K562 (cell line): ENCODE data around the gene PAFAH2. TPM values are rescaled to one million over a fixed set of nuclear protein-coding genes. Genes with fewer than 3 reads are reported as not detected.

Experiments used
- ATAC-seq: fragments of 200-7000 bp; cut with Tn5 transposase; 3 replicates; pipeline ENCODE4 v1.9.1; 2020; ENCODE audit warnings: moderate library complexity
- BruUV-seq: library from RNA; stranded (reverse); fragments of 400-500 nt; replicated peaks from 2 replicates; lab custom pipeline; 2021; lab: Mats Ljungman, UMichigan
- CTCF ChIA-PET: fragments of 300-600 bp; formaldehyde crosslinking; extraction: SDS; loops from one replicate; lab custom pipeline; 2021; ENCODE audit warnings: low intra/inter-chr PET ratio; lab: Yijun Ruan, JAX
- POLR2A ChIA-PET: fragments of 300-600, 350-650 bp; sonication (Branson Sonifier 250); formaldehyde crosslinking; extraction: SDS; loops from one replicate; lab custom pipeline; 2021; ENCODE audit warnings: antibody characterized with exemption, inconsistent platforms; lab: Yijun Ruan, JAX
- DNase-seq, 4 experiments: peaks; one replicate each; pipeline versions ENCODE4 v3.0.0 to v3.0.0-alpha.2; 2011 to 2018; ENCODE audit warnings: low spot score in 3 of 4, mixed read lengths in 3 of 4; ENCODE audit errors: extremely low read depth in 1 of 4
- FAIRE-seq: peaks from 2 replicates; lab custom pipeline; 2011; peaks lifted over from hg19 to GRCh38; lab: Jason Lieb, UNC
- H2AFZ ChIP-seq: 2 replicates; pipeline ENCODE4 v1.6.0; 2011; ENCODE audit warnings: low read depth, low read length, control low read depth, inconsistent platforms
- H3K27ac ChIP-seq: fragments of 200-600 bp; 3 replicates; pipeline ENCODE4 v1.8.0; 2011; ENCODE audit warnings: low read depth, mild to moderate bottlenecking, control low read depth, inconsistent platforms, low read length, moderate library complexity, mixed read lengths; ENCODE audit errors: extremely low read depth
- H3K27me3 ChIP-seq, 2 experiments: fragments of 300-600 bp in 1 of 2; 2 replicates in 1 of 2; 3 replicates in 1 of 2; pipeline versions ENCODE4 v1.6.0 to v1.8.0; 2011; ENCODE audit warnings: inconsistent platforms in 2 of 2, low read length in 2 of 2, mild to moderate bottlenecking in 1 of 2, mixed read lengths in 1 of 2, moderate library complexity in 1 of 2; ENCODE audit not compliant: control insufficient read depth in 2 of 2, insufficient read depth in 2 of 2
- H3K36me3 ChIP-seq: fragments of 300-600 bp; 3 replicates; pipeline ENCODE4 v1.8.0; 2011; ENCODE audit warnings: mild to moderate bottlenecking, low read length, inconsistent platforms; ENCODE audit not compliant: control insufficient read depth, insufficient read depth
- H3K4me1 ChIP-seq, 2 experiments: fragments of 200-600 bp in 1 of 2; replicated peaks in 1 of 2; 2 replicates in 1 of 2; 3 replicates in 1 of 2; pipeline versions ENCODE4 v1.5.1 to v1.8.0; 2011; ENCODE audit warnings: inconsistent platforms in 2 of 2, low read length in 2 of 2, mild to moderate bottlenecking in 1 of 2, mixed read lengths in 1 of 2, moderate library complexity in 1 of 2; ENCODE audit not compliant: control insufficient read depth in 2 of 2, insufficient read depth in 2 of 2
- H3K4me2 ChIP-seq: 2 replicates; pipeline ENCODE4 v1.6.1; 2011; ENCODE audit warnings: low read length, control low read depth, inconsistent platforms, mixed read lengths; ENCODE audit not compliant: insufficient read depth
- H3K4me3 ChIP-seq: fragments of 200-600 bp; sonication (generic), shearing (Covaris generic); 2 replicates; pipeline ENCODE4 v1.5.1; 2016; ENCODE audit warnings: control low read depth, inconsistent platforms
- H3K79me2 ChIP-seq: fragments of 200-600 bp; 3 replicates; pipeline ENCODE4 v1.8.0; 2011; ENCODE audit warnings: low read length, inconsistent platforms; ENCODE audit not compliant: control insufficient read depth, insufficient read depth
- H3K9ac ChIP-seq, 2 experiments: 2 replicates each; pipeline versions ENCODE4 v1.6.0 to v1.6.1; 2011; ENCODE audit warnings: low read depth in 2 of 2, low read length in 2 of 2, control low read depth in 1 of 2, inconsistent platforms in 1 of 2, mild to moderate bottlenecking in 1 of 2, mixed read lengths in 1 of 2; ENCODE audit not compliant: insufficient read depth in 1 of 2
- H3K9me1 ChIP-seq: one replicate; pipeline ENCODE4 v1.6.0; 2011; ENCODE audit warnings: inconsistent platforms, mild to moderate bottlenecking, low read length, moderate library complexity; ENCODE audit not compliant: control insufficient read depth, insufficient read depth
- H3K9me3 ChIP-seq: replicated peaks from 2 replicates; pipeline ENCODE4 v1.5.1; 2011; ENCODE audit warnings: low read depth, low read length, inconsistent platforms; ENCODE audit not compliant: control insufficient read depth, insufficient read depth
- H4K20me1 ChIP-seq: replicated peaks from 2 replicates; pipeline ENCODE4 v1.6.1; 2011; ENCODE audit warnings: low read length, inconsistent platforms, mixed read lengths; ENCODE audit not compliant: control insufficient read depth, insufficient read depth
- ARID3A ChIP-seq: IDR thresholded peaks from 2 replicates; pipeline ENCODE4 v1.6.1; 2012; ENCODE audit warnings: low read depth, low read length, improper control_type of control experiment, borderline replicate concordance
- ETS1 ChIP-seq: conservative IDR thresholded peaks from 2 replicates; pipeline ENCODE4 v1.6.1; 2011; ENCODE audit warnings: low read depth, mild to moderate bottlenecking, low read length; ENCODE audit not compliant: control insufficient read depth
- HIVEP1 ChIP-seq: fragments of 250-450 bp; sonication (Bioruptor Pico); IDR thresholded peaks from 2 replicates; pipeline ENCODE4 v1.4.0; 2020; ENCODE audit warnings: mild to moderate bottlenecking
- MEF2A ChIP-seq: IDR thresholded peaks from 2 replicates; pipeline ENCODE4 v1.6.1; 2011; ENCODE audit warnings: low read depth, mild to moderate bottlenecking, low read length, moderate library complexity; ENCODE audit not compliant: control insufficient read depth
- SAFB2 ChIP-seq: fragments of 200-400 bp; formaldehyde crosslinking; IDR thresholded peaks from 2 replicates; pipeline ENCODE4 v1.6.1; 2018; ENCODE audit warnings: borderline replicate concordance, low read length, low read depth, moderate library complexity; ENCODE audit not compliant: severe bottlenecking
- SOX6 ChIP-seq: fragments of 450-650 bp; IDR thresholded peaks from 2 replicates; pipeline ENCODE4 v1.6.1; 2014; ENCODE audit warnings: mild to moderate bottlenecking
- STAT5A ChIP-seq: IDR thresholded peaks from 2 replicates; pipeline ENCODE4 v1.6.1; 2012; ENCODE audit warnings: low read length, inconsistent platforms, borderline replicate concordance
- STAT6 ChIP-seq: sonication (generic); formaldehyde crosslinking; IDR thresholded peaks from 2 replicates; pipeline ENCODE4 v1.8.1; 2023; ENCODE audit warnings: mild to moderate bottlenecking, missing genetic modification reagents
- ZNF445 ChIP-seq: fragments of 250-450 bp; sonication (Bioruptor Pico); IDR thresholded peaks from 2 replicates; pipeline ENCODE4 v1.4.0; 2020; ENCODE audit warnings: low read depth, mild to moderate bottlenecking, moderate library complexity
- ZNF592 ChIP-seq: fragments of 450-650 bp; IDR thresholded peaks from 2 replicates; pipeline ENCODE4 v1.6.1; 2017; ENCODE audit warnings: antibody characterized with exemption, mild to moderate bottlenecking
- WGBS: fragments of 100-300 bp; shearing (Covaris generic); methylation state at CpG from one replicate; pipeline ENCODE4 v1.1.6; 2016; ENCODE audit warnings: low coverage, mixed read lengths; ENCODE audit not compliant: insufficient coverage; ENCODE audit errors: missing lambda C conversion rate; 5-methylcytosine and 5-hydroxymethylcytosine counted together
- in situ Hi-C: fragments of 300-500 bp; cut with MboI; formaldehyde crosslinking; loops from 4 replicates; pipeline ENCODE4 v1.15.0; 2018; ENCODE audit warnings: inconsistent platforms, mixed read lengths
- intact Hi-C: fragments of 100-400 bp; cut with micrococcal nuclease; formaldehyde crosslinking; loops from 2 replicates; pipeline ENCODE4 v1.14.2; 2022
- polyA plus RNA-seq, 8 experiments: library from polyadenylated mRNA; depleted of rRNA in 4 of 8; stranded (reverse) in 5 of 8; unstranded in 3 of 8; fragments of >200 nt; fragmentation: Nextera tagmentation in 2 of 8; fragmentation: Illumina TruSeq in 1 of 8; extraction: Ambion mirVana in 2 of 8; extraction: Trizol in 1 of 8; gene quantifications; 2 replicates each; pipeline versions ENCODE4 v1.2.1 to v1.2.3, GENCODE V29; 2011 to 2014; ENCODE audit warnings: inconsistent platforms in 1 of 8, missing spikeins in 1 of 8
- total RNA-seq, 7 experiments: library from RNA; depleted of rRNA in 6 of 7; stranded (reverse); fragments of >200 nt in 6 of 7; fragmentation: Illumina TruSeq in 2 of 7; extraction: Trizol in 2 of 7; gene quantifications; 2 replicates each; pipeline versions ENCODE4 v1.2.1 to v1.2.3, GENCODE V29; 2011 to 2021; ENCODE audit warnings: low replicate concordance in 1 of 7

Gene PAFAH2
- total and polyA plus RNA-seq, 9 of the 15 experiments (the other 6 are each of a cell fraction or from before 2014, with no cell fraction given) = 4.2 to 10.9 (median 6.8) TPM

- CTCF ChIA-PET = no interaction called here
- no peaks in the 10 kb centered on the region for H3K9me3 ChIP-seq
- ATAC-seq = peak; percentile 9; the same call in 2 of the 3 replicates
- no peaks in the 10 kb centered on the region for H4K20me1 ChIP-seq
- H2AFZ ChIP-seq = peak overlapping the region; percentile 66
- peak in 1 of 4 experiments; percentile 60 for DNase-seq
- BruUV-seq = no TSS peak
- no peaks in the 10 kb centered on the region for H3K79me2 ChIP-seq
- peak overlapping the region; percentile 32 to 72; a peak in 3 of 4 replicates for H3K9ac ChIP-seq
- H3K9me1 ChIP-seq = no peaks in the 10 kb centered on the region
- intact Hi-C loops (no loop called here), in situ Hi-C loops (loop anchor here (10.0 kb wide), 1 partner anchor 391 kb away; the partner anchor contains the start of gene MAN1C1)
- H3K4me2 ChIP-seq = peak overlapping the region; percentile 33
- no peaks in the 10 kb centered on the region for H3K36me3 ChIP-seq
- WGBS = 9% methylated on average over 4 of the region's 4 CpGs
- peaks cover 22 to 26% of the 10 kb centered on the region in 2 experiments for H3K4me1 ChIP-seq
- POLR2A ChIA-PET = interaction anchor here (1.3 kb wide), 1 partner anchor 24 kb away, joined by 4 read pairs; no protein-coding TSS in a partner anchor
- H3K27ac ChIP-seq = peak overlapping the region; percentile 38; the same call in 2 of the 3 replicates
- no peaks in the 10 kb centered on the region for H3K27me3 ChIP-seq
- no peak overlapping the region for H3K4me3 ChIP-seq
- no peak for FAIRE-seq
- TF ChIP-seq ETS1 = no peak
- no peak for TF ChIP-seq ZNF445 (CRISPR knock-in tag)
- TF ChIP-seq SAFB2 = no peak
- TF ChIP-seq STAT5A = no peak
- 0 out of 2 replicates have a peak, but pooled peaks have one; percentile 9 for TF ChIP-seq HIVEP1 (CRISPR knock-in tag)
- no peak for TF ChIP-seq STAT6 (CRISPR knock-in tag)
- no peak for TF ChIP-seq ARID3A
- no peak for TF ChIP-seq MEF2A
- peak; percentile 57 for TF ChIP-seq ZNF592
- TF ChIP-seq SOX6 = peak; percentile 22; the same call in 1 of the 2 replicates
These were observed 7.7 kb upstream of the PAFAH2 start for GRCh38 chr1:26005434-26006105.
